Lower leg skin (tissue), 3 donors: ENCODE measurements around the gene AHCYL1.

Source experiments
- CTCF ChIP-seq, 3 donors: fragments of 450-650 bp; IDR thresholded peaks; one replicate each; pipeline ENCODE4 v1.5.1; 2016; ENCODE audit warnings: antibody characterized with exemption in 3 of 3, mild to moderate bottlenecking in 3 of 3, moderate library complexity in 2 of 3
- POLR2A ChIP-seq, 2 donors: fragments of 450-650 bp; IDR thresholded peaks; one replicate each; pipeline ENCODE4 v1.6.1; 2016 to 2017; ENCODE audit warnings: antibody characterized with exemption in 2 of 2, mild to moderate bottlenecking in 1 of 2, moderate library complexity in 1 of 2

GRCh38 chr1:109975718-109976117, 8.8 kb upstream of the AHCYL1 start:
- TF ChIP-seq CTCF (IDR thresholded peaks at IDR 0.05) (no peak), POLR2A (IDR thresholded peaks at IDR 0.05) (no peak)
